Left ventricle myocardium inferior (tissue), 1 donor: ENCODE data around the gene FAXC. TPM values are rescaled to one million over a fixed set of nuclear protein-coding genes. Genes with fewer than 3 reads are reported as not detected.

Experiments used
- DNase-seq: peaks from one replicate; pipeline ENCODE4 v3.0.0-alpha.2; 2020
- H3K27ac ChIP-seq: fragments of 200-600 bp; replicated peaks from 2 replicates; pipeline ENCODE4 v1.8.0; 2021
- H3K27me3 ChIP-seq: fragments of 200-600 bp; 2 replicates; pipeline ENCODE4 v1.8.0; 2021; ENCODE audit warnings: low read depth
- H3K36me3 ChIP-seq: fragments of 200-600 bp; 2 replicates; pipeline ENCODE4 v1.8.0; 2021
- H3K4me1 ChIP-seq: fragments of 200-600 bp; 2 replicates; pipeline ENCODE4 v1.8.0; 2021
- H3K4me3 ChIP-seq: fragments of 200-600 bp; 2 replicates; pipeline ENCODE4 v1.8.0; 2021; ENCODE audit warnings: mild to moderate bottlenecking, moderate library complexity
- H3K9me3 ChIP-seq: fragments of 200-600 bp; replicated peaks from 2 replicates; pipeline ENCODE4 v1.8.0; 2021
- intact Hi-C: fragments of 100-400 bp; cut with micrococcal nuclease; formaldehyde crosslinking; loops from one replicate; pipeline ENCODE4 v1.11.0; 2022
- total RNA-seq: library from RNA; stranded (reverse); fragmentation: NEBNext Ultra II Directional; extraction: Animal tissue kit (Norgen Biotek cat#: 25700); gene quantifications from one replicate; pipeline ENCODE4 v1.2.1, GENCODE V29; 2021
- TF ChIP-seq, protein P1 (sequence below): fragments of 200-600 bp; IDR thresholded peaks from 2 replicates; pipeline ENCODE4 v1.8.0; 2021; ENCODE audit warnings: antibody characterized with exemption, mild to moderate bottlenecking, borderline replicate concordance
- donor health status: DM: no; HTN: yes; CAD: no; lungs with severe emphysema.

The FAXC gene
- total RNA-seq, 1 donor from 2014 or later = 0.49 TPM

DNA sequence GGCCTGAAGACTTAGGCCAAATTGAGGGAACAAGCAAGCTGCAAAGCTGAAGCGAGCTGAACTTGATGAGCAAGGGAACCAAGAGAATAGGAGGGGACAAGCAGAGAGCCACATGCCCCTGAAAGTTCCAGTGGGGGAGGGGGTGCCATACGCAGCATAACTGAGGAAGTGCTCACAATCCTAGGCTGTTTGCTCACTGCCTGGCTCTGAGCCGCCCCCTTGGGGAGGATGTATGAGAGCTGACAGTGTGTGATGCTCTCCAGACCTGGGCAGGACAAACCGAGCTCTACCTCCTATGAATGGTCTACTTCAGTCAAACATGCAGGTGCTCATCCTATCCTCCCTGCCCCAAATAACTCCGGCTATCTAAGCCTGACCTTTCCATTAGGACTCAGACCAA, 52.1 kb downstream of the FAXC start:
- Histone ChIP-seq H3K27me3 (peaks cover 30% of the 10 kb centered on the region), H3K36me3 (no peaks in the 10 kb centered on the region), H3K27ac (no peak overlapping the region), H3K4me1 (no peaks in the 10 kb centered on the region), H3K9me3 (no peaks in the 10 kb centered on the region), H3K4me3 (no peak overlapping the region)
- DNase-seq = no peak
- TF ChIP-seq, protein P1, sequence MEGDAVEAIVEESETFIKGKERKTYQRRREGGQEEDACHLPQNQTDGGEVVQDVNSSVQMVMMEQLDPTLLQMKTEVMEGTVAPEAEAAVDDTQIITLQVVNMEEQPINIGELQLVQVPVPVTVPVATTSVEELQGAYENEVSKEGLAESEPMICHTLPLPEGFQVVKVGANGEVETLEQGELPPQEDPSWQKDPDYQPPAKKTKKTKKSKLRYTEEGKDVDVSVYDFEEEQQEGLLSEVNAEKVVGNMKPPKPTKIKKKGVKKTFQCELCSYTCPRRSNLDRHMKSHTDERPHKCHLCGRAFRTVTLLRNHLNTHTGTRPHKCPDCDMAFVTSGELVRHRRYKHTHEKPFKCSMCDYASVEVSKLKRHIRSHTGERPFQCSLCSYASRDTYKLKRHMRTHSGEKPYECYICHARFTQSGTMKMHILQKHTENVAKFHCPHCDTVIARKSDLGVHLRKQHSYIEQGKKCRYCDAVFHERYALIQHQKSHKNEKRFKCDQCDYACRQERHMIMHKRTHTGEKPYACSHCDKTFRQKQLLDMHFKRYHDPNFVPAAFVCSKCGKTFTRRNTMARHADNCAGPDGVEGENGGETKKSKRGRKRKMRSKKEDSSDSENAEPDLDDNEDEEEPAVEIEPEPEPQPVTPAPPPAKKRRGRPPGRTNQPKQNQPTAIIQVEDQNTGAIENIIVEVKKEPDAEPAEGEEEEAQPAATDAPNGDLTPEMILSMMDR = no peak
- intact Hi-C loops = no loop called here

DNA sequence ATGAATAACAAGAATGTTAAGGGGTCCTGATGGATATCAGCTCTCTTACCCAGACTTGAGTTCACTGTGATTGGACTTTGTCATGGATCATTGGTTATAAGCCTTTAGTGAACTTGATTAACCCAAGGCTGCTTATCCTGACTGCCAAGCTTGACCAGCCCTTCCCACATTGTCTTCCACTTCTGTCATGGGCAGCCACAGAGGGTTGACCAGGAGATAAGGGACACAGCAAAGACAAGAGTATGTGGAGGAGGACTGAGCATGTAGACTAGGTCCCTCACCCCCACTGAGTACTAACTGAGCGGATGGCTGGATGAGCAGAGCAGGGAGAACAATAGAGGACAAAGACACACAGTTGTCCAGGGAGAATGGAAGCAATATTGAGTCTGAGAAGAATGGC, 52.5 kb downstream of the FAXC start:
- no peak overlapping the region for H3K27ac ChIP-seq
- intact Hi-C loops = no loop called here
- peaks cover 30% of the 10 kb centered on the region for H3K27me3 ChIP-seq
- DNase-seq = no peak
- H3K36me3 ChIP-seq = no peaks in the 10 kb centered on the region
- no peaks in the 10 kb centered on the region for H3K4me1 ChIP-seq
- H3K4me3 ChIP-seq = no peak overlapping the region
- TF ChIP-seq, protein P1 = no peak
- H3K9me3 ChIP-seq = no peaks in the 10 kb centered on the region

DNA sequence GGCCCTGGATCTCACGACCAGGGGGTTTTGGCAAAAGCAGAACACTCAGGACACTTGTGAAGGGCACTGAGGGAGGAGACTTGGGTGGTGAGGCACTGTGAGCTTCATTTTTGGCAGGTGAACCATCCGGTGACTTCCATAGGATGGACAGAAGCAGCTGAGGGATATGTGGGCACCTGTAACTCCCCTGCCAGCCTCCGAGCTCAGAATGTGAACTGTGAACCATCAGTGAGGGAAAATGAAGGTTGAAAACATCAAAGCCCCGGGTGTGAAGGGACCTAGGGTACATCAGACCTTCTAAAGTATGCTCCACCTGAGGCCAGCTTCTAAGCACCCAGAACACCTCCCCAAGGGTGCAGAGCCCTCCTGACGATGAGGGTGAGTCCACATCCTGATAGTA, 53.2 kb downstream of the FAXC start:
- Histone ChIP-seq H3K27me3 (peaks cover 29% of the 10 kb centered on the region), H3K36me3 (no peaks in the 10 kb centered on the region), H3K4me3 (no peak overlapping the region), H3K4me1 (no peaks in the 10 kb centered on the region), H3K9me3 (no peaks in the 10 kb centered on the region), H3K27ac (no peak overlapping the region)
- DNase-seq = no peak
- intact Hi-C loops = no loop called here
- TF ChIP-seq, protein P1 = no peak

DNA sequence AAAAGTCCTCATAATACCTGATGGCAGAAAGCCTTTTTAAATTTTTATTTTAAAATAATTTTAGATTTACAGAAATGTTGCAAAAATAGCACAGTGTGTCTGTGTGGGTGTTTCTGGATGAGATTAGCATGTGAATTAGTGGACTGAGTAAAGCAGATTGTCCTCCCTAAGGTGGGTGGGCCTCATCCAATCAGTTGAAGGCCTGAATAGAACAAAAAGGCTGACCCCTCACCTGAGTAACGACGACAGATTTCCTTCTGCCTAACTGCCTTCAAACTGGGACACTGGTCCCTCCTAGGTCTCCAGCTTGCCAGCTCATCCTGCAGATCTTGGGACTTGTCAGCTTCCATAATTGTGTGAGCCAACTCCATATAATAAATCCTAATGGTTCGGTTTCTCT, 54.2 kb downstream of the FAXC start:
- Histone ChIP-seq H3K9me3 (no peaks in the 10 kb centered on the region), H3K36me3 (no peaks in the 10 kb centered on the region), H3K27me3 (peaks cover 24% of the 10 kb centered on the region), H3K4me1 (no peaks in the 10 kb centered on the region), H3K4me3 (no peak overlapping the region), H3K27ac (no peak overlapping the region)
- intact Hi-C loops = no loop called here
- DNase-seq = no peak
- TF ChIP-seq, protein P1 = no peak

DNA sequence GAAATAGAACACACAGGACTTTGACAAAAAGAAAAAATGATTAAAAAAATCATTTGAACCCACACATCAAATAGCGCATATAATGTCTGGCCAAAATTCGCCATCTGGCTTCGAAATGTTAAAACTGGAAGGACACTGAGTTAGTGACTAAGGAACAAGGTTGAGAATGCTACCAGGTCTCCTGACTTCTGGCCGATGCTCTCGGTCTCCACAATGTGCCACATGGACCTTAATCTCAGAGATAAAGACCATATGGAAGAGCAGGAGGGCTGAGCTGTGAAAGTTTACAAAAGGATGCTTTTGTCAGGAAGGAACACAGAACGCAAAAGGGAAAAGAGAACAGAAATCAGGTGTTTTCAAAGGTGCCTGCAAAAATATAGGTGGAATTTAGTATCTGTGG, 54.7 kb downstream of the FAXC start:
- intact Hi-C loops = no loop called here
- Histone ChIP-seq H3K27me3 (peaks cover 21% of the 10 kb centered on the region), H3K27ac (no peak overlapping the region), H3K4me1 (no peaks in the 10 kb centered on the region), H3K9me3 (no peaks in the 10 kb centered on the region), H3K36me3 (no peaks in the 10 kb centered on the region), H3K4me3 (no peak overlapping the region)
- DNase-seq = no peak
- TF ChIP-seq, protein P1 = no peak

DNA sequence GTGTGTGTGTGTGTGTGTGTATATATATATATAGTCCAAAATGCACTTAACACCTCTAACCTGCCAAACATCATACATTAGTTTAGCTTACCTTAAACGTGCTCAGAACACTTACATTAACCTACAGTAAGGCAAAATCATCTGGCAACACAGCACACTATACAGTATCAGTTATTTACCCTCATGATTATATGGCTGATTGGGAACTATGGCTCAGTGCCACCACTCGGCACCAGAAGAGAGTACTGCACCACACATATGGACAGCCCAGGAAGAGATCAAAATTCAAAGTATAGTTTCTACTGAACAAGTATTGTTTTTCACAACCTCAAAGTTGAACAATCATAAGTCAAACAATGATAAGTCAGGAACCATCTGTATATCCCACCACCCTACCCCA, 59.8 kb downstream of the FAXC start:
- intact Hi-C loops = no loop called here
- H3K36me3 ChIP-seq = no peaks in the 10 kb centered on the region
- no peak for DNase-seq
- no peak overlapping the region for H3K27ac ChIP-seq
- no peak overlapping the region for H3K4me3 ChIP-seq
- no peaks in the 10 kb centered on the region for H3K4me1 ChIP-seq
- peaks cover 6% of the 10 kb centered on the region for H3K27me3 ChIP-seq
- H3K9me3 ChIP-seq = no peaks in the 10 kb centered on the region
- TF ChIP-seq, protein P1 = no peak
